T-cell (primary cell): ENCODE measurements around the gene MANBA. TPM values are rescaled to one million over a fixed set of nuclear protein-coding genes. Genes with fewer than 3 reads are reported as not detected.

ENCODE experiments used
- ATAC-seq, 4 experiments: fragments of 200-7000 bp in 3 of 4; fragments of 150-1000 bp in 1 of 4; cut with Tn5 transposase; replicated peaks in 1 of 4; 1 replicate in 3 of 4; 2 replicates in 1 of 4; pipeline ENCODE4 v1.10.0; 2021; ENCODE audit warnings: moderate library complexity in 3 of 4, mild to moderate bottlenecking in 2 of 4, moderate number of reproducible peaks in 1 of 4
- CTCF ChIA-PET, 2 donors: fragments of 300-600 bp; sonication (Branson Sonifier 250); formaldehyde crosslinking; loops; one replicate each; lab custom pipeline; 2022; ENCODE audit warnings: antibody characterized with exemption in 2 of 2; lab: Charles Lee
- POLR2A ChIA-PET, 2 donors: fragments of 300-600 bp; sonication (Branson Sonifier 250); formaldehyde crosslinking; loops; one replicate each; lab custom pipeline; 2022; ENCODE audit warnings: antibody characterized with exemption in 2 of 2; lab: Charles Lee
- DNase-seq, 35 experiments: peaks; one replicate each; pipeline versions ENCODE4 v3.0.0 to v3.0.0-alpha.2; 2013 to 2023
- H3K27ac ChIP-seq: one replicate; pipeline ENCODE4 v1.5.1; 2013; ENCODE audit warnings: low read length
- H3K27me3 ChIP-seq, 2 experiments: replicated peaks in 1 of 2; 1 replicate in 1 of 2; 2 replicates in 1 of 2; pipeline versions ENCODE4 v1.6.1 to v1.7.0; 2013; ENCODE audit warnings: low read length in 1 of 2, mixed read lengths in 1 of 2; ENCODE audit not compliant: control insufficient read depth in 2 of 2, insufficient read depth in 2 of 2; ENCODE audit errors: extremely low read depth in 1 of 2
- H3K36me3 ChIP-seq, 2 donors: 1 replicate in 1 of 2; 2 replicates in 1 of 2; pipeline versions ENCODE4 v1.6.1 to v1.7.0; 2013; ENCODE audit warnings: low read length in 1 of 2; ENCODE audit not compliant: control insufficient read depth in 2 of 2, insufficient read depth in 1 of 2; ENCODE audit errors: extremely low read depth in 1 of 2
- H3K4me1 ChIP-seq, 2 experiments: 1 replicate in 1 of 2; 2 replicates in 1 of 2; pipeline versions ENCODE4 v1.6.1 to v1.7.0; 2013; ENCODE audit warnings: low read length in 2 of 2, mixed read lengths in 1 of 2; ENCODE audit not compliant: insufficient read depth in 2 of 2, control insufficient read depth in 1 of 2; ENCODE audit errors: extremely low read depth in 1 of 2
- H3K4me3 ChIP-seq, 2 donors: 1 replicate in 1 of 2; 2 replicates in 1 of 2; pipeline versions ENCODE4 v1.5.1 to v1.7.0; 2013; ENCODE audit warnings: mild to moderate bottlenecking in 2 of 2, low read length in 1 of 2, moderate library complexity in 1 of 2; ENCODE audit not compliant: control insufficient read depth in 1 of 2; ENCODE audit errors: extremely low read depth in 1 of 2
- H3K9me3 ChIP-seq: 2 replicates; pipeline ENCODE4 v1.7.0; 2013
- H3K27ac Mint-ChIP-seq, 2 donors: one replicate each; pipeline ENCODE4 v1.8.0; 2020 to 2021; ENCODE audit warnings: mild to moderate bottlenecking in 2 of 2, mixed read lengths in 2 of 2
- H3K27me3 Mint-ChIP-seq, 2 donors: one replicate each; pipeline ENCODE4 v1.8.0; 2021 to 2022; ENCODE audit warnings: mixed read lengths in 2 of 2
- H3K36me3 Mint-ChIP-seq: one replicate; pipeline ENCODE4 v1.8.0; 2021; ENCODE audit warnings: mixed read lengths
- H3K4me1 Mint-ChIP-seq, 3 donors: one replicate each; pipeline ENCODE4 v1.8.0; 2020 to 2022; ENCODE audit warnings: mixed read lengths in 3 of 3, mild to moderate bottlenecking in 1 of 3
- H3K4me3 Mint-ChIP-seq, 3 donors: one replicate each; pipeline ENCODE4 v1.8.0; 2020 to 2022; ENCODE audit warnings: mild to moderate bottlenecking in 3 of 3, mixed read lengths in 3 of 3, moderate library complexity in 3 of 3
- H3K9me3 Mint-ChIP-seq, 3 donors: one replicate each; pipeline ENCODE4 v1.8.0; 2020 to 2022; ENCODE audit warnings: mixed read lengths in 3 of 3
- WGBS: methylation state at CpG from one replicate; pipeline ENCODE4 v1.1.5; 2013; ENCODE audit warnings: missing lambda C conversion rate; ENCODE audit not compliant: insufficient coverage; 5-methylcytosine and 5-hydroxymethylcytosine counted together
- total RNA-seq, 35 experiments: library from RNA in 6 of 35; stranded (reverse) in 6 of 35; fragments of 120-200 nt in 1 of 35; gene quantifications; one replicate each; pipeline versions ENCODE4 v1.2.1 to v1.2.4 and lab custom pipeline; 2013 to 2026

MANBA gene
- total RNA-seq, 5 donors from 2014 or later (not counting 1 experiment from before 2014, with no cell fraction given) = 20.8 to 27.8 (median 24.2) TPM

DNA sequence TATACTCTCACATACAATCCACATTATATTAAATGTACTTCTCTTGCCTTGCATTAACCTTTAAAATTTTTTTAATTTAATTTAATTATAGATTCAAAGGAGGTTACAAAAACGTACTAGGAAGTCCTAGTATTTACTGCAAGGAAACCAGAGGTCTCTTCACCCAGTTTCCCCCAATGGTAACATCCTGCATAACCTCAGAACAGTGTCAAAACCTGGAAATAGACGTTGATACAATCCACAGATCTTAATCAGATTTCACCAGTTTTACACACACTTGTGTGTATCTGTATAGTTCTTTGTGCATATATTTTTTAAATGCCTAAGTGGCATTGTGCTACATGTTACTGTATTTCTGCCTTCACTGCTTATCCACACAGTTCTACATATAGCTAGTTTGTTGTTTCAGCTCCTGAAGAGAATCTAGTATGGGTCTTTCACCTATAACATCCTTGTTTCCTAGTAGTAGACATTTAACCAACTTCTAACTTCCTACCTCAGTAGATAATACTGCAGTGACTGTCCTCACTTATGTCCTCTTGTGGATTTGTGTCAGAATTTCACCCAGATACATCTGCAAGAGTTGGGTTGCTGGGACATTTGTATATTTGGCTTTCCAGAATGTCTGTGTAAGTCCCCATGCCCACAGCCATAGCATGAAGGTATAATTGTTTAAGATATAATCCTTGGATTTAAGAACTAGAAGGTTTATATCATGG lies 156.4 kb downstream of the MANBA start:
- H3K4me1 ChIP-seq = peaks cover 2 to 12% of the 10 kb centered on the region in 2 experiments
- POLR2A ChIA-PET = interaction anchor here in 1 of 2 donors (0.5 kb wide), 1 partner anchor 20 kb away, joined by 4 read pairs; no protein-coding TSS in a partner anchor
- DNase-seq (no peak), ATAC-seq (no peak)
- Mint-ChIP-seq H3K9me3 (no peaks in the 10 kb centered on the region), H3K4me3 (no peak overlapping the region), H3K27me3 (no peaks in the 10 kb centered on the region), H3K27ac (peak overlapping the region; percentile 68 to 84), H3K4me1 (peaks cover 41 to 72% (median 49%) of the 10 kb centered on the region in 3 donors), H3K36me3 (peaks cover 78% of the 10 kb centered on the region)
- no peak overlapping the region for H3K4me3 ChIP-seq
- H3K36me3 ChIP-seq = peaks cover 11 to 77% of the 10 kb centered on the region in 2 donors
- CTCF ChIA-PET = interaction anchor here in 1 of 2 donors (1.0 kb wide), 1 partner anchor 17 kb away, joined by 3 read pairs; no protein-coding TSS in a partner anchor
- no peak overlapping the region for H3K27ac ChIP-seq
- no peaks in the 10 kb centered on the region for H3K27me3 ChIP-seq
- H3K9me3 ChIP-seq = peaks cover 2% of the 10 kb centered on the region
- WGBS = no CpG with 5 or more reads among the region's 2 CpGs

DNA sequence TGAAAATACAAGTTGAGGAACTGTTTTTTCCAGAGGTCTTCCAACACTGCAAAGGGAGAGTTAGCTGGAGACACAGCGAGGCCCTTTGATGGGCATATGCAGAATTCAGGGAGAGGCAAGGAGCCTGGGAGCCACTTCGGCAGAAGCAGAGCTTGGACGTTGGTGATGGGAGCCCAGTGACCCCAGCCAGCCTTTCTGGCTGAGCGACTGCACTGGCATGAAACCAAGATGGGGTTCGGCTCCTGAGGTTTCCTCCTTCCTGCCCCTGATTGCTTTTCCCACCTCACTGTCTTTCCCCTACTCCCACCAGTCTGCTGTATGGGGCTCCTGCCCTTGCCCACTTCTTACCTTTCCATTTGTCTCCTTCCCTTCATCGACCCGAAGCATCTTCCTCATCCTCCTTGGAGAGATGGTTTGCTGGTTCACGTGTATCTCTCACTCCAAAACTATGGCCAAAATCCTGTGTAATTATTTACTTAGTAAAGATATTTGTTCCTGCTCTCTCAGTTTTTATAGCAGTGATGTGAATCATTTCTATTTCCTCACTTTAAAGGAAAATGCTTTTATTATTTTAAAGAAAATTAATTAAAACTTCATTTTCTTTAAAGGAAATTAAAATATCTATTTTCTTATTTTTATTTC lies 159.1 kb downstream of the MANBA start:
- H3K27me3 ChIP-seq = no peaks in the 10 kb centered on the region
- POLR2A ChIA-PET = interaction anchor here in 1 of 2 donors (0.7 kb wide), 1 partner anchor 38 kb away, joined by 4 read pairs; no protein-coding TSS in a partner anchor
- ATAC-seq = no peak
- CTCF ChIA-PET = no interaction called here
- WGBS = 98% methylated on average over 5 of the region's 8 CpGs
- Mint-ChIP-seq H3K36me3 (peaks cover 75% of the 10 kb centered on the region), H3K27me3 (no peaks in the 10 kb centered on the region), H3K9me3 (no peaks in the 10 kb centered on the region), H3K27ac (peak overlapping the region; percentile 13 to 27), H3K4me1 (peaks cover 53 to 74% (median 58%) of the 10 kb centered on the region in 3 donors), H3K4me3 (no peak overlapping the region)
- H3K27ac ChIP-seq = no peak overlapping the region
- H3K4me1 ChIP-seq = peaks cover 27 to 30% of the 10 kb centered on the region in 2 experiments
- H3K36me3 ChIP-seq = peaks cover 6 to 72% of the 10 kb centered on the region in 2 donors
- H3K4me3 ChIP-seq = no peak overlapping the region
- peaks cover 2% of the 10 kb centered on the region for H3K9me3 ChIP-seq
- no peak for DNase-seq

DNA sequence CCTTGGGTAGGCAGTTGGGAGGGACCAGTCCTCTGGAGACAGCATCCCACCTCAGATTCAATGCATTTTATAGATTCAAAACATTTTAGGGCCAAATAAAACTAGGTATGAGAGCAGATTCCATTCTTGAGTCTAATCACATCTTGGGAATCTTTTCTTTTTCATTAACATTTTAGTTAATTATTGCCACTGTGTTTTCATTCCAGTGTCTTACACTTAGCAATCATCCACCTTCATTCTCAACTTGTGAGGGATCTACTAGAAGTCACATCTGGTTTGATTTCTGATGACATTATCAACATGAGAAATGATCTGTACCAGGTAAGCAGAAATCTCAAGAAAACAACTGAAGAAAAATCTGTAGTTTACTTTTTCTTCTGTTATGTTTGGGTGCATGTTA lies 160.1 kb downstream of the MANBA start:
- no peak for ATAC-seq
- POLR2A ChIA-PET = no interaction called here

DNA sequence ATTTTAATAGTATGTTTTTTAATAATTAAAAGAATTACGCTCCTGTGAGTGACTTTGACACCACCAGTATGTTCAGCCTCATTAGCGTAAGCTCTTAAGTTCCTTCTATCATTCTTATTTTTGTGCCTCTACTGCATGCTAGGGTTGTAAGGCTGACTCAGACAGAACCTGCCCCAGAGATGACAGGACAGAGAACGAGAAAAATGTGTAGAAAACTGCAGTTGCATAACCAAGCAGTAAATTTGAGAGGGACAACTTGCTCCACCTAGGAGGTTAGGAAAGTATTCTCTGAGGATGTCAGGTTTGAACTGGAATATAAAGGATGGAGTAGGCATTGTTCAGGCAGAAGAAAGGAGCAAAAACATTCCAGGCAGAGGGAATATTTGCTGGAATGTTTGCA lies 160.9 kb downstream of the MANBA start:
- peaks cover 30 to 31% of the 10 kb centered on the region in 2 experiments for H3K4me1 ChIP-seq
- H3K27ac Mint-ChIP-seq = peak overlapping the region; percentile 45 to 79
- WGBS = 50% methylated on average over 1 of the region's 3 CpGs
- H3K27me3 ChIP-seq = no peaks in the 10 kb centered on the region
- H3K27me3 Mint-ChIP-seq = no peaks in the 10 kb centered on the region
- H3K4me3 Mint-ChIP-seq = no peak overlapping the region
- peaks cover 6 to 75% of the 10 kb centered on the region in 2 donors for H3K36me3 ChIP-seq
- POLR2A ChIA-PET = interaction anchor here in 1 of 2 donors (0.8 to 1.1 kb wide), 2 partner anchors 12 to 97 kb away, joined by 3 read pairs; no protein-coding TSS in a partner anchor
- DNase-seq (no peak), ATAC-seq (no peak)
- peaks cover 60 to 77% (median 70%) of the 10 kb centered on the region in 3 donors for H3K4me1 Mint-ChIP-seq
- CTCF ChIA-PET = interaction anchor here (0.7 to 0.9 kb wide), 3 partner anchors 9 to 169 kb away, joined by 3 to 4 read pairs (median 3); no protein-coding TSS in a partner anchor
- H3K9me3 ChIP-seq = peaks cover 2% of the 10 kb centered on the region
- peak overlapping the region; percentile 22 for H3K27ac ChIP-seq
- H3K9me3 Mint-ChIP-seq = no peaks in the 10 kb centered on the region
- H3K36me3 Mint-ChIP-seq = peaks cover 78% of the 10 kb centered on the region
- H3K4me3 ChIP-seq = no peak overlapping the region

More for the DNA sequence above, 160.1 kb downstream of the MANBA start:
- H3K27ac Mint-ChIP-seq = peak overlapping the region; percentile 45 to 79
- Histone ChIP-seq H3K4me3 (no peak overlapping the region), H3K36me3 (peaks cover 6 to 76% of the 10 kb centered on the region in 2 donors), H3K27me3 (no peaks in the 10 kb centered on the region), H3K4me1 (peaks cover 29 to 30% of the 10 kb centered on the region in 2 experiments), H3K27ac (peak overlapping the region; percentile 22), H3K9me3 (peaks cover 2% of the 10 kb centered on the region)
- H3K36me3 Mint-ChIP-seq = peaks cover 78% of the 10 kb centered on the region
- H3K27me3 Mint-ChIP-seq = no peaks in the 10 kb centered on the region
- no peaks in the 10 kb centered on the region for H3K9me3 Mint-ChIP-seq
- peak overlapping the region in 1 of 3 donors; percentile 35 for H3K4me3 Mint-ChIP-seq
- peaks cover 61 to 78% (median 63%) of the 10 kb centered on the region in 3 donors for H3K4me1 Mint-ChIP-seq
- CTCF ChIA-PET = no interaction called here
- DNase-seq = no peak

DNA sequence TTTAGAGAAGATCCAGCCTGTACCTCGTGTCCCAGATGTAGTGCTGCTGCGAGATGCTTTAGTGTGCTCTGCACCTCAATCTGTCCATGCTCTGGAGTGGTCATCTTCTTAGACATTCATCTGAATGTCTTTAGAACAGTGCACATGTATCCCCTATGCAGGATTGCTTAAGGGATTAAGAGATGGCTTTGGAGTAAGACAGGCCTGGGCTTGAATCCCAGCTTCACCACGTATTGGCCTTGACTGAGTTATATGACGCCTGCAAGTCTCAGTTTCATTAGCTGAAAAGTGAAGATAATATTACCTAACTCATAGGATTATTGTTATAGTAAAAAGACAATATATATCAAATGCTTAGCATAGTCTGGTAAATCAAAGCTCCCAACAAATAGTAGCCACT lies 161.3 kb downstream of the MANBA start:
- Histone ChIP-seq H3K27me3 (no peaks in the 10 kb centered on the region), H3K36me3 (peaks cover 6 to 75% of the 10 kb centered on the region in 2 donors), H3K4me1 (peaks cover 30 to 31% of the 10 kb centered on the region in 2 experiments), H3K9me3 (peaks cover 2% of the 10 kb centered on the region), H3K4me3 (no peak overlapping the region), H3K27ac (peak overlapping the region; percentile 74)
- 79% methylated on average over 2 of the region's 4 CpGs for WGBS
- peak overlapping the region; percentile 91 to 95 for H3K27ac Mint-ChIP-seq
- ATAC-seq (no peak), DNase-seq (no peak)
- CTCF ChIA-PET = interaction anchor here (0.7 to 0.9 kb wide), 3 partner anchors 9 to 168 kb away, joined by 3 to 4 read pairs (median 3); no protein-coding TSS in a partner anchor
- H3K9me3 Mint-ChIP-seq = no peaks in the 10 kb centered on the region
- no peaks in the 10 kb centered on the region for H3K27me3 Mint-ChIP-seq
- POLR2A ChIA-PET = interaction anchor here in 1 of 2 donors (0.8 to 1.1 kb wide), 2 partner anchors 12 to 96 kb away, joined by 3 read pairs; no protein-coding TSS in a partner anchor
- peaks cover 62 to 77% (median 70%) of the 10 kb centered on the region in 3 donors for H3K4me1 Mint-ChIP-seq
- peak overlapping the region in 1 of 3 donors; percentile 46 for H3K4me3 Mint-ChIP-seq
- H3K36me3 Mint-ChIP-seq = peaks cover 78% of the 10 kb centered on the region

DNA sequence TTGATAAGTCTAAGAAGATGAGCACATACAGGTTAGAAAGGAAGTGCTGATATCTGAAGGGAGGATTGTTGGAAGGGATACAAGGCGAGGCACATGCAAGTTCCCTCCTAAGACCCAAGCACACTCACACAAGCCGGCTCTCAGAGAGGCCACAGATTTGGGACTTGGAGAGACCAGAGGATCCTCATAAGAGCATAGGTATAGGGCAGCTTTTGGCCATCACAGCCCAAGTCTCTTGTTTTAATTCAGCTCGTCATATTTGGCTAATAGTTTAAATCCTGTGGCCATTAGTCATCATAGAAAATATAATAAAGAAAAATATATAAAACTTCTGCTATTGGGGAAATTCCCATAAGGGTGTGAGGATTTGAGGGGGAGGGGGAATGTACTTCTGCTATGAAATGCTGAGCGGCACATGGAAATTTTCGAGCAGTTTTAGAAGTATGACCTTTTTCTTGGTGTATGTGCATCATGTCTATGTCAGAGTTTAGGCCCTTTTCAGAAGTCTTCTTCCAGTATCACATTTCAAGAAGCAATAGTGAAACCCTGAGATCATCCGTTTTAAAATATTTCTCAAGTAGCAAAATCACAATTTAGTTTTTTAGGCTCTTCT lies 161.9 kb downstream of the MANBA start:
- Mint-ChIP-seq H3K27me3 (no peaks in the 10 kb centered on the region), H3K4me1 (peaks cover 68 to 80% (median 73%) of the 10 kb centered on the region in 3 donors), H3K9me3 (no peaks in the 10 kb centered on the region), H3K27ac (peak overlapping the region; percentile 91 to 95), H3K4me3 (peak overlapping the region in 2 of 3 donors; percentile 17 to 46), H3K36me3 (peaks cover 78% of the 10 kb centered on the region)
- H3K27me3 ChIP-seq = no peaks in the 10 kb centered on the region
- ATAC-seq (peak in 1 of 4 experiments; percentile 4), DNase-seq (peak in 1 of 35 experiments; percentile 44)
- peak overlapping the region; percentile 74 for H3K27ac ChIP-seq
- CTCF ChIA-PET = no interaction called here
- peaks cover 6 to 74% of the 10 kb centered on the region in 2 donors for H3K36me3 ChIP-seq
- no CpG with 5 or more reads among the region's 6 CpGs for WGBS
- peaks cover 30 to 31% of the 10 kb centered on the region in 2 experiments for H3K4me1 ChIP-seq
- no peak overlapping the region for H3K4me3 ChIP-seq
- peaks cover 2% of the 10 kb centered on the region for H3K9me3 ChIP-seq
- POLR2A ChIA-PET = no interaction called here
